Gastroesophageal sphincter (tissue), 4 donors: ENCODE measurements around the gene PARD6A. TPM values are rescaled to one million over a fixed set of nuclear protein-coding genes. Genes with fewer than 3 reads are reported as not detected.
A peak's percentile ranks its signal among the peaks of the same experiment; 100 is the strongest.

Experiments
- ATAC-seq: fragments of 150-250 bp; one replicate; pipeline ENCODE4 v1.9.1; 2016; ENCODE audit warnings: mild to moderate bottlenecking, moderate library complexity
- H3K27ac ChIP-seq, 4 donors: fragments of 200-600 bp; sonication (generic) in 3 of 4; 1 replicate in 3 of 4; 2 replicates in 1 of 4; pipeline ENCODE4 v1.5.1; 2016 to 2019
- H3K27me3 ChIP-seq: fragments of 200-600 bp; sonication (generic); one replicate; pipeline ENCODE4 v1.5.1; 2019
- H3K36me3 ChIP-seq, 2 donors: fragments of 200-600 bp; sonication (generic); one replicate each; pipeline ENCODE4 v1.5.1; 2019; ENCODE audit warnings: control low read depth in 1 of 2
- H3K4me1 ChIP-seq, 3 donors: fragments of 200-600 bp; sonication (generic); 1 replicate in 2 of 3; 2 replicates in 1 of 3; pipeline ENCODE4 v1.5.1; 2016 to 2019; ENCODE audit warnings: control low read depth in 2 of 3
- H3K4me3 ChIP-seq, 2 donors: fragments of 200-600 bp; sonication (generic); one replicate each; pipeline ENCODE4 v1.5.1; 2019; ENCODE audit warnings: mild to moderate bottlenecking in 1 of 2, moderate library complexity in 1 of 2
- H3K9me3 ChIP-seq, 3 donors: fragments of 200-600 bp; sonication (generic); one replicate each; pipeline ENCODE4 v1.5.1; 2017 to 2019; ENCODE audit warnings: control low read depth in 2 of 3
- CTCF ChIP-seq, 4 experiments: fragments of 200-600 bp in 2 of 4; fragments of 450-650 bp in 2 of 4; sonication (generic) in 1 of 4; IDR thresholded peaks; one replicate each; pipeline ENCODE4 v1.5.1; 2017 to 2019; ENCODE audit warnings: antibody characterized with exemption in 4 of 4, mild to moderate bottlenecking in 2 of 4, moderate library complexity in 2 of 4
- EP300 ChIP-seq: sonication (generic); formaldehyde crosslinking; IDR thresholded peaks from one replicate; pipeline ENCODE4 v1.6.1; 2017; ENCODE audit warnings: antibody characterized with exemption, mild to moderate bottlenecking
- POLR2A ChIP-seq, 2 donors: fragments of 450-650 bp; IDR thresholded peaks; one replicate each; pipeline ENCODE4 v1.6.1; 2017; ENCODE audit warnings: antibody characterized with exemption in 2 of 2, mild to moderate bottlenecking in 2 of 2, moderate library complexity in 1 of 2
- POLR2AphosphoS5 ChIP-seq: sonication (generic); formaldehyde crosslinking; IDR thresholded peaks from one replicate; pipeline ENCODE4 v1.6.1; 2017; ENCODE audit warnings: antibody characterized with exemption
- WGBS, 2 donors: methylation state at CpG; one replicate each; pipeline ENCODE4 v1.1.5; 2018; ENCODE audit warnings: low coverage in 1 of 2; 5-methylcytosine and 5-hydroxymethylcytosine counted together
- total RNA-seq, 4 donors: library from RNA; depleted of rRNA; stranded (reverse); fragments of >200 nt; gene quantifications; one replicate each; pipeline ENCODE4 v1.1.0, GENCODE V29; 2016

Gene PARD6A
- total RNA-seq, 4 donors from 2014 or later = 5.9 to 13.4 (median 6.5) TPM

GRCh38 chr16:67672306-67672705 lies 11.5 kb downstream of the PARD6A start:
- Histone ChIP-seq H3K4me1 (peaks cover 0 to 51% (median 11%) of the 10 kb centered on the region in 3 donors), H3K27ac (peak overlapping the region in 1 of 4 donors; percentile 70), H3K4me3 (no peak overlapping the region), H3K36me3 (peaks cover 0 to 11% of the 10 kb centered on the region in 2 donors), H3K27me3 (no peaks in the 10 kb centered on the region), H3K9me3 (no peaks in the 10 kb centered on the region)
- no peak for ATAC-seq
- WGBS, 2 donors = 23 to 26% methylated on average over 4 of the region's 4 CpGs
- TF ChIP-seq POLR2A (IDR thresholded peaks at IDR 0.05) (no peak), EP300 (no peak), POLR2AphosphoS5 (no peak), CTCF (IDR thresholded peaks at IDR 0.05) (no peak)

GRCh38 chr16:67672739-67673662 lies 12.2 kb downstream of the PARD6A start:
- 56 to 63% methylated on average over 1 to 2 of the region's 13 CpGs for WGBS, 2 donors
- no peaks in the 10 kb centered on the region for H3K9me3 ChIP-seq
- peaks cover 0 to 15% of the 10 kb centered on the region in 2 donors for H3K36me3 ChIP-seq
- TF ChIP-seq EP300 (no peak), CTCF (IDR thresholded peaks at IDR 0.05) (peak in 3 of 4 experiments; percentile 56 to 70 (median 58))
- no peaks in the 10 kb centered on the region for H3K27me3 ChIP-seq
- H3K4me3 ChIP-seq = no peak overlapping the region
- peak overlapping the region; percentile 11 to 73 (median 61) for H3K27ac ChIP-seq
- ATAC-seq = peak; percentile 39
- H3K4me1 ChIP-seq = peaks cover 0 to 44% (median 4%) of the 10 kb centered on the region in 3 donors

GRCh38 chr16:67673712-67674580 lies 13.2 kb downstream of the PARD6A start:
- Histone ChIP-seq H3K4me1 (peaks cover 0 to 37% (median 0%) of the 10 kb centered on the region in 3 donors), H3K9me3 (no peaks in the 10 kb centered on the region), H3K4me3 (no peak overlapping the region), H3K27ac (peak overlapping the region in 3 of 4 donors; percentile 52 to 73 (median 70)), H3K36me3 (peaks cover 0 to 15% of the 10 kb centered on the region in 2 donors), H3K27me3 (no peaks in the 10 kb centered on the region)
- TF ChIP-seq POLR2A (IDR thresholded peaks at IDR 0.05) (no peak), CTCF (IDR thresholded peaks at IDR 0.05) (no peak), EP300 (no peak), POLR2AphosphoS5 (peak; percentile 25)
- peak; percentile 59 for ATAC-seq
- WGBS, 2 donors = 52 to 62% methylated on average over 10 to 14 of the region's 21 CpGs

GRCh38 chr16:67674851-67675578 lies 14.3 kb downstream of the PARD6A start:
- no peaks in the 10 kb centered on the region for H3K27me3 ChIP-seq
- H3K4me1 ChIP-seq = peaks cover 0 to 37% (median 0%) of the 10 kb centered on the region in 3 donors
- peaks cover 0 to 19% of the 10 kb centered on the region in 2 donors for H3K36me3 ChIP-seq
- peak overlapping the region in 3 of 4 donors; percentile 52 to 73 (median 70) for H3K27ac ChIP-seq
- no peak overlapping the region for H3K4me3 ChIP-seq
- TF ChIP-seq CTCF (IDR thresholded peaks at IDR 0.05) (no peak), POLR2AphosphoS5 (no peak), POLR2A (IDR thresholded peaks at IDR 0.05) (no peak), EP300 (no peak)
- no peaks in the 10 kb centered on the region for H3K9me3 ChIP-seq
- ATAC-seq = no peak
- no CpG with 5 or more reads among the region's 28 CpGs for WGBS, 2 donors
